HEK293T (cell line): Measurements from ENCODE around the gene CACNG8.

ENCODE experiments used
- CTCF ChIA-PET: fragments of 350-600 bp; formaldehyde crosslinking; extraction: SDS; loops from one replicate; lab custom pipeline; 2021; ENCODE audit warnings: antibody characterized with exemption, inconsistent platforms; lab: Yijun Ruan, JAX
- POLR2A ChIA-PET: fragments of 350-600 bp; formaldehyde crosslinking; extraction: SDS; loops from one replicate; lab custom pipeline; 2020; ENCODE audit warnings: antibody characterized with exemption, inconsistent platforms; lab: Yijun Ruan, JAX
- DNase-seq: peaks from one replicate; pipeline ENCODE4 v3.0.0; 2012; ENCODE audit warnings: mixed read lengths; ENCODE audit errors: extremely low spot score
- ARNT ChIP-seq: fragments of 450-650 bp; IDR thresholded peaks from 2 replicates; pipeline ENCODE4 v1.6.1; 2017; ENCODE audit warnings: mild to moderate bottlenecking
- BHLHE40 ChIP-seq: fragments of 450-650 bp; IDR thresholded peaks from 2 replicates; pipeline ENCODE4 v1.6.1; 2016; ENCODE audit warnings: mild to moderate bottlenecking, moderate library complexity, borderline replicate concordance
- CTBP1 ChIP-seq: fragments of 450-650 bp; IDR thresholded peaks from 2 replicates; pipeline ENCODE4 v1.6.1; 2016; ENCODE audit warnings: borderline replicate concordance
- ELF4 ChIP-seq: fragments of 450-650 bp; IDR thresholded peaks from 2 replicates; pipeline ENCODE4 v1.6.1; 2017; ENCODE audit warnings: antibody characterized with exemption
- FOXA1 ChIP-seq: fragments of 450-650 bp; IDR thresholded peaks from 2 replicates; pipeline ENCODE4 v1.6.1; 2016; ENCODE audit warnings: mild to moderate bottlenecking
- FOXK2 ChIP-seq: fragments of 450-650 bp; IDR thresholded peaks from 2 replicates; pipeline ENCODE4 v1.6.1; 2016; ENCODE audit warnings: mild to moderate bottlenecking
- FOXM1 ChIP-seq: fragments of 450-650 bp; IDR thresholded peaks from 2 replicates; pipeline ENCODE4 v1.6.1; 2017; ENCODE audit warnings: mild to moderate bottlenecking, borderline replicate concordance
- HDGF ChIP-seq: fragments of 450-650 bp; IDR thresholded peaks from 2 replicates; pipeline ENCODE4 v1.6.1; 2017; ENCODE audit warnings: antibody characterized with exemption, borderline replicate concordance
- L3MBTL2 ChIP-seq: fragments of 450-650 bp; conservative IDR thresholded peaks from 2 replicates; pipeline ENCODE4 v1.6.1; 2016; ENCODE audit warnings: mild to moderate bottlenecking
- LEF1 ChIP-seq: fragments of 450-650 bp; IDR thresholded peaks from 2 replicates; pipeline ENCODE4 v1.6.1; 2017; ENCODE audit warnings: mild to moderate bottlenecking, borderline replicate concordance
- NFRKB ChIP-seq: fragments of 450-650 bp; IDR thresholded peaks from 2 replicates; pipeline ENCODE4 v1.6.1; 2016; ENCODE audit warnings: mild to moderate bottlenecking, moderate library complexity
- SP1 ChIP-seq: fragments of 450-650 bp; IDR thresholded peaks from 2 replicates; pipeline ENCODE4 v1.6.1; 2017
- SUZ12 ChIP-seq: fragments of 450-650 bp; IDR thresholded peaks from 2 replicates; pipeline ENCODE4 v1.6.1; 2016; ENCODE audit warnings: mild to moderate bottlenecking
- TARDBP ChIP-seq: fragments of 450-650 bp; IDR thresholded peaks from 2 replicates; pipeline ENCODE4 v1.6.1; 2016
- ZNF384 ChIP-seq: fragments of 450-650 bp; IDR thresholded peaks from 2 replicates; pipeline ENCODE4 v1.6.1; 2016
- TF ChIP-seq, protein P1 (sequence below): fragments of 450-650 bp; IDR thresholded peaks from 2 replicates; pipeline ENCODE4 v1.6.1; 2016

The CACNG8 gene

DNA sequence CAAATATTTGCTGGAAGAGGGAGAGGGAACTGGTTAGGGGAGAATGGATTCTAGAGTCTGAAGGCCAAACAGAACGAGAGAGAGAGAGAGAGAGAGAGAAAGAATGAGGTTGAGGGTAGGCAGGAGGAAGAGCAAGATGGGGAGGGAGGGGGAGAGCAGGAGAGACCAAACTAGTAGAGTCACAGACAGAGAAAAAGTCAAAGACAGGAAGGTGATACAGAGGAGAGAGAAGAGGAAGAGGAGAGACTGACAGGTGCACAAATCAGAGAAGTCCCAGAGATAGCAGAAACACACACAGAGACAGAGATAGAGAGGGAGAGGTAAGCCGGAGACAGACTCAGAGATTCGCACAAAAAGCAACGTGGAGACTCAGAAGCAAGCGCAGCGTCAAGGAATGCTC lies 23.1 kb downstream of the CACNG8 start:
- CTCF ChIA-PET, result no interaction called here
- POLR2A ChIA-PET, result no interaction called here
- no peak for TF ChIP-seq FOXM1
- TF ChIP-seq LEF1, result no peak
- no peak for TF ChIP-seq SUZ12
- no peak for TF ChIP-seq ARNT
- no peak for TF ChIP-seq FOXK2
- no peak for TF ChIP-seq FOXA1
- no peak for TF ChIP-seq L3MBTL2
- TF ChIP-seq ZNF384, result no peak
- TF ChIP-seq BHLHE40, result no peak
- DNase-seq, result no peak

DNA sequence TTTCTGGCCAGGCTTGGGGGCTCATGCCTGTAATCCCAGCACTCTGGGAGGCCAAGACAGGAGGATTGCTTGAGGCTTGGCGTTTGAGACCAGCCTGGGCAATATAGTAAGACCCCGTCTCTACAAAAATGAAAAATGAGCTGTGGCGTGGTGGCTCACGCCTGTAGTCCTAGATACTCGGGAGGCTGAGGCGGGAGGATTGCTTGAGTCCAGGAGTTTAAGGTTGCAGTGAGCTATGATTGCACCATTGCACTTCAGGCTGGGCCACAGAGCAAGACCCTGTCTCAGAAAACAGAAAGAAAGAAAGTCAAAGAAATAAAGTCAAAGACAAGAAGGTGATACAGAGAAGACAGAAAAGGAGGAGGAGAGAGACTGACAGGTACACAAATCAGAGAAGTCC lies 26.2 kb downstream of the CACNG8 start:
- TF ChIP-seq FOXK2 (no peak), ELF4 (no peak)

DNA sequence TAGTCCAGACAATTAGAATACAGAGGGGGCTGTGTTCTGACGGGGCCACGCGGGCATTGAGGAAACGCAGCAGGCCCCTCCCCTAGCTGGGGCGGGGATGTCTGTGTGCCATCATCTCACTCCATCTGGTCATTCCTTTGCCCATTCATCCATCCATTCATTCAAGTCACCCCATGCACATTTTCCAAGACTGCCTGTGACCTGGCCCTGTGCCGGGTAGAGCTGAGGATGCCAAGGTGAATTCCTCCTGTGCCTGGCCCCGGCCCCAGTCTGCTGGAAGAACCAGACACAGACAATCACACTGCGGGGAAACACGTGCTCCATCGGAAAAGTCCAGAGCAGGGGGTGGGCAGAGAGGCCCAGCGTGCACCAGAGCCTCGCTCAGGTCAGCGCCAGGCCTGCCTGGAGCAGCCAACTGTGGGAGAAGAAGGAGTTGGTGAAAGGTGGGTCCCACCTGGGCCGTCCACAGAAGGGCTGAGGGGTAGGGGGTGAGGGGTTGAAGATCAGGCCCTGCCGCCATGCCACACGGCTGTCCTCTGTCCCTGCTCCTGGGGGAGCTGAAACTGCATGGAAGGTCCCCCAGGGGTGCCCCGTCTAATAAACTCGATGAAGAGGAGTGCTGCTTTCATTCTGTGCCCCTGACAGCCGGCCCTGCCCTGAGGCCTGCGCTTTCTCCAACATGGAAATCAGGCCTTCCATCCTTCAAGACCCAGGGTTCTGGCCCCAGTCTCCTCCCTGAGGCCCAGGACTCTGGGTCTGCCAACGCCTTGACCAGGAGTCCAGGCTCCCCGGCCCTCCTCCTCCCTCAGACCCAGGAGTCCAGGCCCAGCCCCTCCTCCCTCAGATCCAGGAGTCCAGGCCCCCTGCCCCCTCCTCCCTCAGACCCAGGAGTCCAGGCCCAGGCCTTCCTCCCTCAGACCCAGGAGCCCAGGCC lies 27.1 kb downstream of the CACNG8 start:
- no peak for TF ChIP-seq FOXA1
- no peak for TF ChIP-seq FOXM1
- no peak for TF ChIP-seq ELF4
- TF ChIP-seq ZNF384, result no peak
- no peak for TF ChIP-seq L3MBTL2
- no peak for TF ChIP-seq BHLHE40
- no peak for TF ChIP-seq HDGF
- no peak for TF ChIP-seq SP1
- no peak for TF ChIP-seq ARNT
- POLR2A ChIA-PET, result interaction anchor here (0.7 kb wide), 1 partner anchor 9 kb away, joined by 3 read pairs; no protein-coding TSS in a partner anchor
- CTCF ChIA-PET, result no interaction called here
- no peak for DNase-seq

More for the DNA sequence above, 26.2 kb downstream of the CACNG8 start:
- no peak for DNase-seq
- ChIA-PET CTCF (no interaction called here), POLR2A (interaction anchor here (0.7 kb wide), 1 partner anchor 8 kb away, joined by 3 read pairs; no protein-coding TSS in a partner anchor)

DNA sequence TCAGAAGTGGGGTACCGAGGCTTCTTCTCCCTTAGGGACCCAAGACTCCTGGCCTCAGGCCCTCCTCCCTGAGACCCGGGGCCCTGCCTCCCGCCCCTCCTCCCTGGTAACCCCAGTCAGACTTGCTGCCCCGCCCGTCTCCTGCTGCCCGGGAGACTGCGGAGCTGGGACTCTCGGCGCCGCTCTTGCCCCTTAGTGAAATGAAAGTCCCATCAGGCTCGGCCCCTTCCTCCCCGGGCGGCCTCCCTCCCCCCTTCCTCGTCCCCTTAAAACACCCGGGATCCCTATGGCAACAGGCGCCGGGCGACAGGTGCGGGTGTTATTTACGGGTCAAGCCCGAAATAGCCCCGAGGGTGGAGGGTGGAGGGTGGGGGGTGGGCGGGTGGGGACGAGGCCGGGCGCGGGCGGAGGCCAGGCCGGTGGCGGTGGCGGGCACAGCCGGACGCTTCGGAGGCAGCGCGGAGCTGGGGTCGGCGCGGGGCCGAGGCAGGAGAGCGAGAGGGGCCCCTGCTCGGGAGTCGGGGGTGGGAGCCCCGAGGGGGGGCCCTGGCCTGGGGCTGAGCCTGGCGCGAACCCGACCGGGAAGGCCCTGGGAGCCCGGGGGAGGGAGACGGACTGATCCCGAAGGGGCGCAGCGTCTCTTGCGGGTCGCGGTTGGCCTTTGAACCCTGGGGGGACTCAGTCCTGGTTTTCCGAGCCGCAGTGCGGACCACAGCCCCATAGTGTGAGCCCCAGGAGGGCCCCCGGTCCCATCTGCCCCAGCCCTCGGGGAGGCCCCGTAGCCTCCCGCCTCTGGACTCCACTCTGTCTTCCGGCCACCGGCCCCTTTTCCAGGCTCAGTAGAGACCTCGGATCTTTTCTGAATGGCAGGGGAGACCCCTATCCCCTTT lies 28.7 kb downstream of the CACNG8 start, which contains the start of gene CACNG6:
CACNG6 (plus strand) TSS at position 414 of the 890 bp plus-strand sequence. CDS start 1,241 bp downstream, outside the sequence.
- POLR2A ChIA-PET, result interaction anchor here (1.0 to 3.2 kb wide), 2 partner anchors 11 to 23 kb away, joined by 3 to 18 read pairs; no protein-coding TSS in a partner anchor
- CTCF ChIA-PET, result no interaction called here
- peak; percentile 49 for DNase-seq
- TF ChIP-seq NFRKB (no peak), ELF4 (no peak), ARNT (no peak)
- TF ChIP-seq, protein P1, sequence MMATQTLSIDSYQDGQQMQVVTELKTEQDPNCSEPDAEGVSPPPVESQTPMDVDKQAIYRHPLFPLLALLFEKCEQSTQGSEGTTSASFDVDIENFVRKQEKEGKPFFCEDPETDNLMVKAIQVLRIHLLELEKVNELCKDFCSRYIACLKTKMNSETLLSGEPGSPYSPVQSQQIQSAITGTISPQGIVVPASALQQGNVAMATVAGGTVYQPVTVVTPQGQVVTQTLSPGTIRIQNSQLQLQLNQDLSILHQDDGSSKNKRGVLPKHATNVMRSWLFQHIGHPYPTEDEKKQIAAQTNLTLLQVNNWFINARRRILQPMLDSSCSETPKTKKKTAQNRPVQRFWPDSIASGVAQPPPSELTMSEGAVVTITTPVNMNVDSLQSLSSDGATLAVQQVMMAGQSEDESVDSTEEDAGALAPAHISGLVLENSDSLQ, result peak; percentile 59

DNA sequence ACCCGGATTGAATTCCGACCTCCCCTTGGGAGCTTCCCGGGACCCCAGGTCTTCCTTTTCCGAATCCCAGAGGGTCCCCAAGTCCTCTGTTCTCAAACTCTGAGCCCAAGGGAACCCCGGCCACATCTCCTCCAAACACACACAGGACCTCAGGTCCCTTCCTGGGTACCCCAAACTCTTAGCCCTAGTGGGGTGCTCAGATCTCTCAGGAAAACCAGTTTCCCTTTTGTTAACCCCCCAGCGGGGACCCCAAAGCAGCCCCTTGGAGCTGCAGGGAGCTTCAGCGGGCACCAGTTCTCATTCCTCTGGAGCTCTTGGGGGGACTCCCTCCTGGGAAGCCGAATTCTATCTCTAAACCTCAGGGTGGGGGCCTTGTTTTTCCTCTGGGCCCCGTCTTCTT lies 29.5 kb downstream of the CACNG8 start:
- POLR2A ChIA-PET, result interaction anchor here (3.2 kb wide), 1 partner anchor 12 kb away, joined by 18 read pairs; no protein-coding TSS in a partner anchor
- CTCF ChIA-PET, result no interaction called here
- DNase-seq, result no peak
- no peak for TF ChIP-seq ARNT
- no peak for TF ChIP-seq FOXK2
- TF ChIP-seq BHLHE40, result no peak
- TF ChIP-seq, protein P1, result no peak
- TF ChIP-seq HDGF, result no peak
- TF ChIP-seq ELF4, result no peak
- TF ChIP-seq LEF1, result no peak
- TF ChIP-seq SP1, result no peak

DNA sequence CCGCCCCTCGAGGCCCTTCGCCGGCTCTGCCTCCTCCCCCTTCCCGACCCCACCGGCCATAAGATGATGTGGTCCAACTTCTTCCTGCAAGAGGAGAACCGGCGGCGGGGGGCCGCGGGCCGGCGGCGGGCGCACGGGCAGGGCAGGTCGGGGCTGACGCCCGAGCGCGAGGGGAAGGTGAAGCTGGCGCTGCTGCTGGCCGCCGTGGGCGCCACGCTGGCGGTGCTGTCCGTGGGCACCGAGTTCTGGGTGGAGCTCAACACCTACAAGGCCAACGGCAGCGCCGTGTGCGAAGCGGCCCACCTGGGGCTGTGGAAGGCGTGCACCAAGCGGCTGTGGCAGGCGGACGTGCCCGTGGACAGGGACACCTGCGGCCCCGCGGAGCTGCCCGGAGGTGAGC lies 30.1 kb downstream of the CACNG8 start:
- DNase-seq, result no peak
- ChIA-PET POLR2A (interaction anchor here (3.2 kb wide), 1 partner anchor 12 kb away, joined by 18 read pairs; no protein-coding TSS in a partner anchor), CTCF (no interaction called here)
- TF ChIP-seq NFRKB (no peak), SUZ12 (no peak), LEF1 (no peak), ARNT (no peak), SP1 (no peak), ELF4 (no peak), HDGF (no peak), FOXM1 (no peak), TARDBP (no peak), L3MBTL2 (no peak), CTBP1 (no peak), FOXK2 (no peak), BHLHE40 (no peak), ZNF384 (no peak), FOXA1 (no peak)
- TF ChIP-seq, protein P1, result no peak
